T follicular helper cell (primary cell): ENCODE measurements around the gene SLC17A3.
A peak's percentile ranks its signal among the peaks of the same experiment; 100 is the strongest.

ENCODE experiments used
- DNase-seq: peaks from one replicate; pipeline ENCODE4 v3.0.0-alpha.2; 2020; ENCODE audit warnings: low read depth

SLC17A3 gene

GRCh38 chr6:25889877-25890853 is 16.1 kb upstream of the SLC17A3 start:
- DNase-seq = no peak

GRCh38 chr6:25888626-25889025 is 14.6 kb upstream of the SLC17A3 start:
- no peak for DNase-seq

- DNase-seq = no peak
Observed at GRCh38 chr6:25886066-25886465, 12.0 kb upstream of the SLC17A3 start.

- no peak for DNase-seq
Observed at GRCh38 chr6:25883991-25884390, 9.9 kb upstream of the SLC17A3 start.

- no peak for DNase-seq
Observed at GRCh38 chr6:25883536-25883935, 9.5 kb upstream of the SLC17A3 start.

- DNase-seq = peak; percentile 7
Observed at GRCh38 chr6:25882051-25882496, 8.0 kb upstream of the SLC17A3 start.

- DNase-seq = no peak
Observed at GRCh38 chr6:25880601-25881000, 6.6 kb upstream of the SLC17A3 start.

- no peak for DNase-seq
Observed at GRCh38 chr6:25878721-25879322, 4.8 kb upstream of the SLC17A3 start.

- DNase-seq = no peak
Observed at GRCh38 chr6:25875926-25876602, 2.0 kb upstream of the SLC17A3 start.

GRCh38 chr6:25875563-25875905 is 1.5 kb upstream of the SLC17A3 start:
- no peak for DNase-seq

- DNase-seq = no peak
Observed at GRCh38 chr6:25874822-25875562, 949 bp upstream of the SLC17A3 start.

GRCh38 chr6:25872814-25873213 is 1.2 kb downstream of the SLC17A3 start:
- no peak for DNase-seq

- DNase-seq = no peak
Observed at GRCh38 chr6:25869840-25870239, 4.2 kb downstream of the SLC17A3 start.

GRCh38 chr6:25868436-25869183 is 5.4 kb downstream of the SLC17A3 start:
- DNase-seq = no peak

GRCh38 chr6:25866011-25866410 is 8.0 kb downstream of the SLC17A3 start:
- DNase-seq = no peak

GRCh38 chr6:25863360-25863759 is 10.7 kb downstream of the SLC17A3 start:
- no peak for DNase-seq

- no peak for DNase-seq
Observed at GRCh38 chr6:25862199-25862598, 11.8 kb downstream of the SLC17A3 start.

GRCh38 chr6:25852756-25853155 is 21.3 kb downstream of the SLC17A3 start:
- DNase-seq = no peak

- DNase-seq = no peak
Observed at GRCh38 chr6:25851961-25852360, 22.1 kb downstream of the SLC17A3 start.

GRCh38 chr6:25844518-25844917 is 29.5 kb downstream of the SLC17A3 start:
- no peak for DNase-seq

GRCh38 chr6:25842526-25842925 is 31.5 kb downstream of the SLC17A3 start:
- DNase-seq = no peak
